WERI-Rb-1 (cell line): ENCODE results near the gene MARCHF10.
A peak's percentile ranks its signal among the peaks of the same experiment; 100 is the strongest.
"Not testable (repeated sequence)": the region's sequence is repeated elsewhere in the genome, so short reads cannot be mapped to it uniquely, and the experiment has no call there.

Experiments
- DNase-seq: peaks from one replicate; pipeline ENCODE4 v3.0.0-alpha.2; 2020
- H3K27ac ChIP-seq: fragments of 250-450 bp; sonication (Bioruptor Pico); 2 replicates; pipeline ENCODE4 v1.5.1; 2020; ENCODE audit warnings: mild to moderate bottlenecking, moderate library complexity
- H3K27me3 ChIP-seq: fragments of 250-450 bp; sonication (Bioruptor Pico); 2 replicates; pipeline ENCODE4 v1.5.1; 2021; ENCODE audit warnings: mild to moderate bottlenecking, low read depth, moderate library complexity; ENCODE audit not compliant: insufficient read depth, severe bottlenecking
- H3K36me3 ChIP-seq: fragments of 250-450 bp; sonication (Bioruptor Pico); 2 replicates; pipeline ENCODE4 v1.5.1; 2020; ENCODE audit warnings: mild to moderate bottlenecking, moderate library complexity
- H3K4me3 ChIP-seq: 2 replicates; pipeline ENCODE4 v1.5.1; 2011; ENCODE audit warnings: low read depth, mild to moderate bottlenecking, control low read depth, low read length
- H3K9me3 ChIP-seq: fragments of 250-450 bp; sonication (Bioruptor Pico); 2 replicates; pipeline ENCODE4 v1.5.1; 2021; ENCODE audit warnings: mild to moderate bottlenecking, moderate library complexity; ENCODE audit not compliant: severe bottlenecking
- TF ChIP-seq, protein P1 (sequence below): IDR thresholded peaks from 2 replicates; pipeline ENCODE4 v1.5.1; 2011; ENCODE audit warnings: low read depth, mild to moderate bottlenecking, control low read depth, inconsistent platforms, low read length

MARCHF10 gene

DNA sequence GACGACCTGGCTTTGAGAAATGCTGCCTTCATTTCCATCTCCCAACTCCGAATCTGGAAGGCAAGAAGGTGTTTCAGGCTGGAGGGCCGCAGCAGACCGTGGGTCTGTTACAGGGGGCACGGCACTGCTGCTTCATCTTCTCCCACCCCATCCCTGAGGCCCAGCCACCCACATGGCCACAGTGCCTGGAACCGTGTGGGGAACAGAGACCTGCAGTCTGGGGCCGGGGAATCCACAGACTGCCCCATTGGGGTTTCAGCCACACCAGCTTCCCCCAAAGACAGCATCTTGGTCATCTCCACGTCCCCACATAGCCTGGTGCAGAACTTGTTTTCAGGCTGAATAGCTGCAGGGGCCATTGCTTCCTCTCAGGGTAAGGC lies 106.4 kb downstream of the MARCHF10 start:
- no peak overlapping the region for H3K4me3 ChIP-seq
- H3K36me3 ChIP-seq: no peaks in the 10 kb centered on the region
- no peak for DNase-seq
- H3K27ac ChIP-seq: no peak overlapping the region
- TF ChIP-seq, protein P1, sequence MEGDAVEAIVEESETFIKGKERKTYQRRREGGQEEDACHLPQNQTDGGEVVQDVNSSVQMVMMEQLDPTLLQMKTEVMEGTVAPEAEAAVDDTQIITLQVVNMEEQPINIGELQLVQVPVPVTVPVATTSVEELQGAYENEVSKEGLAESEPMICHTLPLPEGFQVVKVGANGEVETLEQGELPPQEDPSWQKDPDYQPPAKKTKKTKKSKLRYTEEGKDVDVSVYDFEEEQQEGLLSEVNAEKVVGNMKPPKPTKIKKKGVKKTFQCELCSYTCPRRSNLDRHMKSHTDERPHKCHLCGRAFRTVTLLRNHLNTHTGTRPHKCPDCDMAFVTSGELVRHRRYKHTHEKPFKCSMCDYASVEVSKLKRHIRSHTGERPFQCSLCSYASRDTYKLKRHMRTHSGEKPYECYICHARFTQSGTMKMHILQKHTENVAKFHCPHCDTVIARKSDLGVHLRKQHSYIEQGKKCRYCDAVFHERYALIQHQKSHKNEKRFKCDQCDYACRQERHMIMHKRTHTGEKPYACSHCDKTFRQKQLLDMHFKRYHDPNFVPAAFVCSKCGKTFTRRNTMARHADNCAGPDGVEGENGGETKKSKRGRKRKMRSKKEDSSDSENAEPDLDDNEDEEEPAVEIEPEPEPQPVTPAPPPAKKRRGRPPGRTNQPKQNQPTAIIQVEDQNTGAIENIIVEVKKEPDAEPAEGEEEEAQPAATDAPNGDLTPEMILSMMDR: no peak
- H3K27me3 ChIP-seq: no peaks in the 10 kb centered on the region
- no peaks in the 10 kb centered on the region for H3K9me3 ChIP-seq

DNA sequence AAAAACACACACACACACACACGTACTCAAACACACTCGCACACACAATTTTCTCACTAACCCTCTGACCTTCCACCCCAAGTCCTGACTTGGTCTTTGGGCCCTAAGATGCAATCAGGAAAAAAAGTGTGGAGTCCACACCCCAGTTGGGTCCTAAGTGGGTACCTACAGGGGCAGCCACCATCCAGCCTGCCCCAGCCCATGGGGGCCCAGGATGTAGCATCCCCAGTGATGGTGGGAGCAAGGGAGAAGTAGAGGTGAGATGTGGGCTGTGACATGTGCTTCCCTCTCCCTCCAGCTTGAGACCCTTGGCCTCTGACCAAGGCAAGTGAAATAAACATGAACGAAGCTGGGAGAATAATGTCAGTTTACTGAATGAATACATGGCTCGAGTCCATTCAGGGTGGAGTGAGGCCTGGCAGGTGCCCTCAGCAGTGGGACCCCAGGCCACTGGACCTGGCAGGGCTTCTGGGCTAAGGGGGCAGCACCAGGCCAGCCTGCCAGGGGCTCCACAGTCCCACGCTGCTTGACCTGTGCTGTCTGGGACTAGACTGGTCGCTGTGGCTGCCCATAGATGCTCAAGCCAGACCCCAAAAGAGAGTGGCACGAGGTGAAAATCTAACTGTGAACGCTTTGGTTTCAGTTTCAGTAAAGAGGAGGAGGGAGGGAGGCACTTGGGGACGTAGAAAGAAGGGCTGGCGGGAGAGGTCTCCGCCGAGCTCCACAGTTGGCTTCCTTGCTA lies 107.0 kb downstream of the MARCHF10 start:
- H3K36me3 ChIP-seq: no peaks in the 10 kb centered on the region
- H3K4me3 ChIP-seq: no peak overlapping the region

DNA sequence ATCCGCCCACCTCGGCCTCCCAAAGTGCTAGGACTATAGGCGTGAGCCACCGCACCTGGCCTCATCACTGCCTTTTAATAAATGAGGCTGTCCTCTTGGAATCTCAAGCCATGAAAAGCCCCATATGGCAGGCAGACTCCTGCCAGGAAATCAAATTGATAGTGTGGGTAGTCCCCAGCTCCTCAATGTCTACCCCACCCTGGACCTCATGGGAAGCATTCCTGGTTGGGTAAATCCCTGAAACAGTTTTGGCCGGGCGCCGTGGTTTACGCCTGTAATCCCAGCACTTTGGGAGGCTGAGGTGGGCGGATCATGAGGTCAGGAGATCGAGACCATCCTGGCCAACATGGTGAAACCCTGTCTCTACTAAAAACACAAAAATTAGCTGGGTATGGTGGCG lies 109.7 kb downstream of the MARCHF10 start:
- H3K36me3 ChIP-seq, H3K27ac ChIP-seq, H3K9me3 ChIP-seq, H3K4me3 ChIP-seq, H3K27me3 ChIP-seq, DNase-seq: not testable (repeated sequence)

More for the DNA sequence above, 107.0 kb downstream of the MARCHF10 start:
- TF ChIP-seq, protein P1: no peak
- Histone ChIP-seq H3K9me3 (no peaks in the 10 kb centered on the region), H3K27me3 (no peaks in the 10 kb centered on the region), H3K27ac (no peak overlapping the region)
- no peak for DNase-seq

DNA sequence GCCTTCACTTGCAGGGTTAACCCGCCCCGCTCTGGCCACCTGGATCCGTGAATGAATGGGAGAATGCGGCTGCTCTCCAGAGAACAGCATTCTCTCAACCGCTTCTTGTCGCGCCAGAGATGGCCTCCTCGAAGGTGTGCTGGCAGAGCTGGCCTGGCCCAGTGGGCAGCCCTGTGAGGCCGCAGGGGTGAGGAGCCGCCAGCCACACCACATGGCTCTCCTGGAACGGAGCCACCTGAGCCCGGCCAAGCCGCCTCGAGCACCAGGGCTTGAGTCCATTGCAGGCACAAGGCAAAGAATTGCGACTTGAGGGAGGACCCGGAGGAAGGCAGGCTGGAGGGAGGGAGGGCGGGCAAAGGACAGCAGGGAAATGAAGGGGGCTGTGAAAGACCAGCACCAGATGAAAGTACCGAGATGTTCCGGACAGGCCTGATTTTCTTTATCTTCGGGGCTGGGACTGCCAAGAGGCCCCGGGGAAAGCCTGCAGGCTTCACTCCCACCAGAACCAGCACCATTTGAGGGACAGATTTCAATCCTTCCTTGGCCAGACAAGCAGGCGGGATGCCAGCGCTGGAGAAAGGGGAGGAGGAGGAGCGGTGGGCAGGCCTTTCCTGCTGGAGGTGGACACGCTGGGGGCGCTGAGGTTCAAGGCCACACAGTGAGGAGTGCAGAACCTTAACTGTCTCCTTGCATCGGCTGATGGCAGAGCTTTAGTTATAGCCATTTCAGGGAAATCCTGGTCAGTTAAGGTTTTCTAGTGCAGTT lies 111.2 kb downstream of the MARCHF10 start:
- Histone ChIP-seq H3K36me3 (no peaks in the 10 kb centered on the region), H3K27me3 (no peaks in the 10 kb centered on the region), H3K9me3 (no peaks in the 10 kb centered on the region), H3K27ac (no peak overlapping the region), H3K4me3 (no peak overlapping the region)
- TF ChIP-seq, protein P1: no peak
- DNase-seq: no peak

DNA sequence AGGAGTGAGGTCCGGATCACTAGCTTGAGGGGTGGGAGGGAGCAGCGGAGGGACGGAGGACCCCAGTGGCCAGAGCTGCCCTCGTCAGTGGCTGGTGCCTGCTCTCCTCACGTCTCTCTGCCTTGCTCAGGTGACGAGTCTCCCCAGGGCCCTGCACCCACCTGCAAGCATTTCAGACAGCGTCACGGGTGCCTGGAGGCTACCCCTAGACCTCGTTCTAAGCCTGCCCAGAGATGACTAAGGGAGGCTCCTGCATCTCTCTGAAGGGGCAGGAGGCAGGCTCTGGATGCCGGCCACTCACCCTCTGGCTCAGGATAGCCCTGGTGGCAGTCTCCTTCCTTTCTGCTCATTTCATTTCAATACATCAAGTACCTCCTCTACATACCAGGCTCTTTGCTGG lies 111.9 kb downstream of the MARCHF10 start:
- TF ChIP-seq, protein P1: no peak
- no peak overlapping the region for H3K27ac ChIP-seq
- DNase-seq: no peak
- H3K4me3 ChIP-seq: no peak overlapping the region
- H3K9me3 ChIP-seq: no peaks in the 10 kb centered on the region
- H3K36me3 ChIP-seq: no peaks in the 10 kb centered on the region
- H3K27me3 ChIP-seq: no peaks in the 10 kb centered on the region

DNA sequence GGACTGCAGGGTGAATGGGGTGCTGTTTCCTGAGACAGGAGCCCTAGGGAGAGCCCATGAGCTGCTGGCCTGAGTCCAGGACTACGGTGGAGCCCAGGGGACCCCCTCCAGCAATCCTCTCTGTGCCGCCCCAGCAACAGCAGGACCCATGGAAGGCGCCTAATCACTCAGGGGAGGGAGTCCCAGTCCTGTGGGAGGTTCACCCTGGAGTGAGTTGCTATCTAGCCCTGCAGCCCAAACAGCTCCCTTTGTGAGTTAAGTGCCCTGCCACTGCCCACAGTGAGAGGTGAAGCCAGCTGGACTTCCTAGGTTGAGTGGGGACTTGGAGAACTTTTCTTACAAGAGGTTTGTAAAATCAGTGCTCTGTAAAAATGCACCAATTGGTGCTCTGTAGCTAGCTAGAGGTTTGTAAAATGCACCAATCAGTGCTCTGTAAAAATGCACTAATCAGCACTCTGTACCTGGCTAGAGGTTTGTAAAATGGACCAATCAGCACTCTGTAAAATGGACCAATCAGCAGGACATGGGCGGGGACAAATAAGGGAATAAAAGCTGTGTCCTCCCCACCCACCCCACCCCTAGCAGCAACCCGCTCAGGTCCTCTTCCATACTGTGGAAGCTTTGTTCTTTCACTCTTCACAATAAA lies 112.9 kb downstream of the MARCHF10 start:
- not testable (repeated sequence) for H3K36me3 ChIP-seq, H3K27me3 ChIP-seq, H3K4me3 ChIP-seq, H3K9me3 ChIP-seq
- peak overlapping the region; percentile 91 for H3K27ac ChIP-seq
- DNase-seq: peak; percentile 12
